Transverse colon (tissue), 4 donors: Measurements from ENCODE around the gene ITPKB.

ENCODE experiments used
- CTCF ChIP-seq, 5 experiments: fragments of 200-600 bp in 3 of 5; fragments of 450-650 bp in 2 of 5; sonication (generic) in 3 of 5; IDR thresholded peaks; 1 replicate in 2 of 5; 2 replicates in 3 of 5; pipeline ENCODE4 v1.5.1; 2016 to 2017; ENCODE audit warnings: antibody characterized with exemption in 5 of 5, inconsistent platforms in 3 of 5, mild to moderate bottlenecking in 2 of 5, moderate library complexity in 1 of 5
- EP300 ChIP-seq: sonication (generic); formaldehyde crosslinking; IDR thresholded peaks from one replicate; pipeline ENCODE4 v1.6.1; 2017; ENCODE audit warnings: antibody characterized with exemption, low read depth
- POLR2A ChIP-seq: fragments of 450-650 bp; IDR thresholded peaks from one replicate; pipeline ENCODE4 v1.6.1; 2016; ENCODE audit warnings: antibody characterized with exemption, mild to moderate bottlenecking, moderate library complexity
- POLR2AphosphoS5 ChIP-seq, 3 donors: sonication (generic); formaldehyde crosslinking; IDR thresholded peaks; one replicate each; pipeline ENCODE4 v1.6.1; 2016; ENCODE audit warnings: antibody characterized with exemption in 3 of 3

GRCh38 chr1:226761322-226761721, 22.2 kb upstream of the ITPKB start:
- no peak for TF ChIP-seq CTCF (IDR thresholded peaks at IDR 0.05)
- no peak for TF ChIP-seq POLR2AphosphoS5 (IDR thresholded peaks at IDR 0.05)
- TF ChIP-seq POLR2A = no peak
- TF ChIP-seq EP300 = no peak
